WTC11 (cell line): ENCODE data around the gene SLC12A6. TPM values are rescaled to one million over a fixed set of nuclear protein-coding genes. Genes with fewer than 3 reads are reported as not detected.
A peak's percentile ranks its signal among the peaks of the same experiment; 100 is the strongest.

Experiments used
- ATAC-seq: fragments of 200-7000 bp; cut with Tn5 transposase; 2 replicates; pipeline ENCODE4 v1.10.0; 2021; ENCODE audit warnings: mild to moderate bottlenecking, moderate library complexity
- CTCF ChIA-PET: fragments of 300-600 bp; sonication (Branson Sonifier 250); formaldehyde crosslinking; loops from one replicate; lab custom pipeline; 2021; ENCODE audit warnings: antibody characterized with exemption; lab: Charles Lee
- POLR2A ChIA-PET: fragments of 350-600 bp; sonication (Branson Sonifier 250); formaldehyde crosslinking; loops from one replicate; lab custom pipeline; 2021; ENCODE audit warnings: antibody characterized with exemption; lab: Charles Lee
- DNase-seq: peaks from one replicate; pipeline ENCODE4 v3.0.0; 2021; ENCODE audit warnings: low spot score
- H3K27ac Mint-ChIP-seq: 2 replicates; pipeline ENCODE4 v1.8.0; 2021; ENCODE audit warnings: mixed read lengths
- H3K27me3 Mint-ChIP-seq: 2 replicates; pipeline ENCODE4 v1.8.0; 2021; ENCODE audit warnings: low read depth, mild to moderate bottlenecking, moderate library complexity, mixed read lengths
- H3K36me3 Mint-ChIP-seq: 2 replicates; pipeline ENCODE4 v1.8.0; 2021; ENCODE audit warnings: mixed read lengths
- H3K4me1 Mint-ChIP-seq: 2 replicates; pipeline ENCODE4 v1.8.0; 2022; ENCODE audit warnings: mixed read lengths
- H3K4me3 Mint-ChIP-seq: 2 replicates; pipeline ENCODE4 v1.8.0; 2021; ENCODE audit warnings: mild to moderate bottlenecking, moderate library complexity, mixed read lengths
- H3K9me3 Mint-ChIP-seq: 2 replicates; pipeline ENCODE4 v1.8.0; 2021; ENCODE audit warnings: mixed read lengths
- ATF1 ChIP-seq: sonication (generic); formaldehyde crosslinking; IDR thresholded peaks from 2 replicates; pipeline ENCODE4 v1.8.1; 2023; ENCODE audit warnings: mild to moderate bottlenecking, moderate library complexity, missing genetic modification reagents
- E2F5 ChIP-seq: sonication (generic); formaldehyde crosslinking; IDR thresholded peaks from 2 replicates; pipeline ENCODE4 v1.8.1; 2022; ENCODE audit warnings: mild to moderate bottlenecking, moderate library complexity, missing genetic modification reagents
- ESRRA ChIP-seq: sonication (generic); formaldehyde crosslinking; IDR thresholded peaks from 2 replicates; pipeline ENCODE4 v1.8.1; 2022; ENCODE audit warnings: mild to moderate bottlenecking, missing genetic modification reagents, borderline replicate concordance
- ETV6 ChIP-seq: sonication (generic); formaldehyde crosslinking; IDR thresholded peaks from 2 replicates; pipeline ENCODE4 v1.8.1; 2022; ENCODE audit warnings: mild to moderate bottlenecking, missing genetic modification reagents
- FOXK1 ChIP-seq: sonication (generic); formaldehyde crosslinking; IDR thresholded peaks from 2 replicates; pipeline ENCODE4 v1.8.0; 2022; ENCODE audit warnings: mild to moderate bottlenecking, moderate library complexity, missing genetic modification reagents
- FOXP1 ChIP-seq: sonication (generic); formaldehyde crosslinking; IDR thresholded peaks from 2 replicates; pipeline ENCODE4 v1.8.0; 2022; ENCODE audit warnings: missing genetic modification reagents, mild to moderate bottlenecking, moderate library complexity, borderline replicate concordance
- FOXP4 ChIP-seq: sonication (generic); formaldehyde crosslinking; IDR thresholded peaks from 2 replicates; pipeline ENCODE4 v1.8.0; 2022; ENCODE audit warnings: mild to moderate bottlenecking, missing genetic modification reagents
- GABPB1 ChIP-seq: sonication (generic); formaldehyde crosslinking; IDR thresholded peaks from 2 replicates; pipeline ENCODE4 v1.8.1; 2023; ENCODE audit warnings: mild to moderate bottlenecking, missing genetic modification reagents
- IRF2 ChIP-seq: sonication (generic); formaldehyde crosslinking; IDR thresholded peaks from 2 replicates; pipeline ENCODE4 v1.8.0; 2022; ENCODE audit warnings: low read depth, missing genetic modification reagents, borderline replicate concordance
- JUN ChIP-seq: sonication (generic); formaldehyde crosslinking; IDR thresholded peaks from 2 replicates; pipeline ENCODE4 v1.8.0; 2023; ENCODE audit warnings: mild to moderate bottlenecking, missing genetic modification reagents
- MLX ChIP-seq: sonication (generic); formaldehyde crosslinking; IDR thresholded peaks from 2 replicates; pipeline ENCODE4 v1.8.1; 2023; ENCODE audit warnings: mild to moderate bottlenecking, missing genetic modification reagents, moderate library complexity
- NFE2L1 ChIP-seq: sonication (generic); formaldehyde crosslinking; IDR thresholded peaks from 2 replicates; pipeline ENCODE4 v1.8.1; 2023; ENCODE audit warnings: missing genetic modification reagents
- NR3C1 ChIP-seq: sonication (generic); formaldehyde crosslinking; conservative IDR thresholded peaks from 2 replicates; pipeline ENCODE4 v1.8.1; 2023; ENCODE audit warnings: low read depth, mild to moderate bottlenecking, missing genetic modification reagents
- SMAD4 ChIP-seq: sonication (generic); formaldehyde crosslinking; IDR thresholded peaks from 2 replicates; pipeline ENCODE4 v1.8.0; 2022; ENCODE audit warnings: mild to moderate bottlenecking, missing genetic modification reagents
- SOX15 ChIP-seq: fragments of 250-450 bp; sonication (Bioruptor Pico); IDR thresholded peaks from 2 replicates; pipeline ENCODE4 v1.9.0; 2021; ENCODE audit warnings: mild to moderate bottlenecking
- STAT6 ChIP-seq: sonication (generic); formaldehyde crosslinking; conservative IDR thresholded peaks from 2 replicates; pipeline ENCODE4 v1.8.1; 2023; ENCODE audit warnings: mild to moderate bottlenecking, low read depth, missing genetic modification reagents, moderate library complexity
- TP53 ChIP-seq: sonication (generic); formaldehyde crosslinking; IDR thresholded peaks from 2 replicates; pipeline ENCODE4 v1.8.1; 2023; ENCODE audit warnings: mild to moderate bottlenecking, missing genetic modification reagents
- ZBTB21 ChIP-seq: sonication (generic); formaldehyde crosslinking; IDR thresholded peaks from 2 replicates; pipeline ENCODE4 v1.8.1; 2023; ENCODE audit warnings: mild to moderate bottlenecking, missing genetic modification reagents, borderline replicate concordance
- total RNA-seq: library from RNA; stranded (reverse); gene quantifications from 3 replicates; pipeline ENCODE4 v1.2.3, GENCODE V29; 2021
- TF ChIP-seq, protein P1 (sequence below): fragments of 250-450 bp; sonication (Bioruptor Pico); IDR thresholded peaks from 2 replicates; pipeline ENCODE4 v2.1.2; 2022; ENCODE audit warnings: mild to moderate bottlenecking, moderate library complexity
- TF ChIP-seq, protein P2 (sequence below): sonication (generic); formaldehyde crosslinking; IDR thresholded peaks from 2 replicates; pipeline ENCODE4 v1.8.1; 2023; ENCODE audit warnings: mild to moderate bottlenecking, moderate library complexity, missing genetic modification reagents
- TF ChIP-seq, protein P3 (sequence below): fragments of 250-450 bp; sonication (Bioruptor Pico); IDR thresholded peaks from 2 replicates; pipeline ENCODE4 v1.9.0; 2021; ENCODE audit warnings: mild to moderate bottlenecking

Gene SLC12A6
- total RNA-seq, 1 experiment from 2014 or later, result 16.2 TPM

DNA sequence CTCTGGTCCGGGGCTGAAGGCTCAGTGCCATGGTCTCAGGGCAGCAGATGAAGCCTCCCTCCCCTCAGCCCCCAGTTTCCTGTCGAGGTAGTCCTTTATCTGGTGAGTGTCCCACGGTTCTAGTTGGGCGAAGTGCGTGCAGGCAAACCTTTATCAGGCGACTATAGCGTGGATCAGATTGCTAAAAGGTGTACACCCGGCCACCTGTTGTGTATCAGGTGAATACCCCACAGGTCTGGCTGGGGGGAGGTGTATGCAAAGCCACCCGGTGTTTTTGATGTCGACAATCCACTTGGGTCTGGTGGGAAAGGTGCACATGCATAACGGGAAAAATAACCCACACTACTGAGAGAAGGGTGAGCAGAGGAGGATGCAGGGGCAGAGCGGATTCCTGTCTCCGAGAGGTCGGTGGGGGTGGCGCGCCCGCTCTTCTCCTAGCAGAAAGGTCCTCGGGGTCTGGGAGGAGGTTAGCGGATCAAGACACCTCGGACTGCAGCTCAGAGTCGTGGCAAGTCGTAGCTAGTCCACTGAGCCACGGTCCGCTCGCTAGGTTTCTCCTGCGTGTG lies 507 bp downstream of the SLC12A6 start (continued):
- TF ChIP-seq FOXP4 (no peak), ETV6 (no peak), TP53 (CRISPR knock-in tag) (no peak), FOXK1 (no peak), NFE2L1 (CRISPR knock-in tag) (no peak), SMAD4 (no peak), ESRRA (no peak), IRF2 (CRISPR knock-in tag) (no peak), ZBTB21 (no peak), STAT6 (CRISPR knock-in tag) (no peak), JUN (no peak)
- TF ChIP-seq, protein P1, sequence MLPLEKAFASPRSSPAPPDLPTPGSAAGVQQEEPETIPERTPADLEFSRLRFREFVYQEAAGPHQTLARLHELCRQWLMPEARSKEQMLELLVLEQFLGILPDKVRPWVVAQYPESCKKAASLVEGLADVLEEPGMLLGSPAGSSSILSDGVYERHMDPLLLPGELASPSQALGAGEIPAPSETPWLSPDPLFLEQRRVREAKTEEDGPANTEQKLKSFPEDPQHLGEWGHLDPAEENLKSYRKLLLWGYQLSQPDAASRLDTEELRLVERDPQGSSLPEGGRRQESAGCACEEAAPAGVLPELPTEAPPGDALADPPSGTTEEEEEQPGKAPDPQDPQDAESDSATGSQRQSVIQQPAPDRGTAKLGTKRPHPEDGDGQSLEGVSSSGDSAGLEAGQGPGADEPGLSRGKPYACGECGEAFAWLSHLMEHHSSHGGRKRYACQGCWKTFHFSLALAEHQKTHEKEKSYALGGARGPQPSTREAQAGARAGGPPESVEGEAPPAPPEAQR (CRISPR knock-in tag), result no peak
- TF ChIP-seq, protein P2, sequence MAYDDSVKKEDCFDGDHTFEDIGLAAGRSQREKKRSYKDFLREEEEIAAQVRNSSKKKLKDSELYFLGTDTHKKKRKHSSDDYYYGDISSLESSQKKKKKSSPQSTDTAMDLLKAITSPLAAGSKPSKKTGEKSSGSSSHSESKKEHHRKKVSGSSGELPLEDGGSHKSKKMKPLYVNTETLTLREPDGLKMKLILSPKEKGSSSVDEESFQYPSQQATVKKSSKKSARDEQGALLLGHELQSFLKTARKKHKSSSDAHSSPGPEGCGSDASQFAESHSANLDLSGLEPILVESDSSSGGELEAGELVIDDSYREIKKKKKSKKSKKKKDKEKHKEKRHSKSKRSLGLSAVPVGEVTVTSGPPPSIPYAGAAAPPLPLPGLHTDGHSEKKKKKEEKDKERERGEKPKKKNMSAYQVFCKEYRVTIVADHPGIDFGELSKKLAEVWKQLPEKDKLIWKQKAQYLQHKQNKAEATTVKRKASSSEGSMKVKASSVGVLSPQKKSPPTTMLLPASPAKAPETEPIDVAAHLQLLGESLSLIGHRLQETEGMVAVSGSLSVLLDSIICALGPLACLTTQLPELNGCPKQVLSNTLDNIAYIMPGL (CRISPR knock-in tag), result no peak
- TF ChIP-seq, all 79 proteins: peak for 0

DNA sequence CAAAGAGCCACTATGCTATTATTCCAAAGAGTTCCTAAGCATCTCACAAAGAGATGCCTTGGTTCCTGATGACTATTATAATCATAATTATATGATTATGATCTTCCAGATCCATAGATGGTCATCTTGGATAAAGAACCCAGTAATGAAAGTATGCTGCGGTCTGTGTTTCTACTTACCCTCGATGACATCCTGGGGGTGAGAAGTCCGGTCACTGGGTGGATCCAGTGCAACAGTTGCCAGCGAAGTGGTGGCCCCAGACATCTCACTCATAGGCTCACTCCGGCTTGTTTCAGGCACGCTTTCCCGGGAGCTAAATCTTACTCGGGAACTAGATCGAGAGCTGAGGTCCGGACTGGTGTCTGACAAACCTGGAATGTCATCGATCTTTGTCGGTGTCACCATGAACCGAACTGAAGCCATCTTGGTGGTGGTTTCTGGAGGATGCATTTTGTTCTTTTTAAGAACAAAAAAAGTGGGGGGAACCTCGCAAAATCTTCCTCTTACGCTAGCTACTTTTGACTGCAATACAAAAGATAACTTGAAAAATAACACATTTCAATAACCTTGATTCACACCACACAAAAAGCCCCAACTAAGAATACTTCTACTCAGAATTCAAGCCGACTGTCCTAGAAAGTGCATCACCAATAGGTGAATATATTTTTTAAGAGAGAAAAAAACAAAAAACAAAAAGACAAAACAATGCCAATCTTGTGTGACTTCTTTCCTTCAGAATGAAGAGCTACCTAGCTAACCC lies 1.2 kb downstream of the SLC12A6 start:
- POLR2A ChIA-PET, result interaction anchor here (0.6 to 2.5 kb wide), 3 partner anchors 31 to 127 kb away, joined by 4 to 9 read pairs (median 6); partner anchors contain the start of genes KATNBL1 and LPCAT4
- H3K9me3 Mint-ChIP-seq, result no peaks in the 10 kb centered on the region
- H3K27me3 Mint-ChIP-seq, result peaks cover 6% of the 10 kb centered on the region
- DNase-seq (no peak), ATAC-seq (no peak)
- H3K4me3 Mint-ChIP-seq, result peak overlapping the region; percentile 97
- 0 out of 2 replicates have a peak overlapping the region, but pooled peaks have one; percentile 95 for H3K27ac Mint-ChIP-seq
- H3K36me3 Mint-ChIP-seq, result peaks cover 19% of the 10 kb centered on the region
- CTCF ChIA-PET, result interaction anchor here (0.6 to 3.1 kb wide), 6 partner anchors 18 to 226 kb away, joined by 3 to 16 read pairs (median 5); partner anchors contain the start of gene LPCAT4
- H3K4me1 Mint-ChIP-seq, result peaks cover 18% of the 10 kb centered on the region
- TF ChIP-seq, protein P3, sequence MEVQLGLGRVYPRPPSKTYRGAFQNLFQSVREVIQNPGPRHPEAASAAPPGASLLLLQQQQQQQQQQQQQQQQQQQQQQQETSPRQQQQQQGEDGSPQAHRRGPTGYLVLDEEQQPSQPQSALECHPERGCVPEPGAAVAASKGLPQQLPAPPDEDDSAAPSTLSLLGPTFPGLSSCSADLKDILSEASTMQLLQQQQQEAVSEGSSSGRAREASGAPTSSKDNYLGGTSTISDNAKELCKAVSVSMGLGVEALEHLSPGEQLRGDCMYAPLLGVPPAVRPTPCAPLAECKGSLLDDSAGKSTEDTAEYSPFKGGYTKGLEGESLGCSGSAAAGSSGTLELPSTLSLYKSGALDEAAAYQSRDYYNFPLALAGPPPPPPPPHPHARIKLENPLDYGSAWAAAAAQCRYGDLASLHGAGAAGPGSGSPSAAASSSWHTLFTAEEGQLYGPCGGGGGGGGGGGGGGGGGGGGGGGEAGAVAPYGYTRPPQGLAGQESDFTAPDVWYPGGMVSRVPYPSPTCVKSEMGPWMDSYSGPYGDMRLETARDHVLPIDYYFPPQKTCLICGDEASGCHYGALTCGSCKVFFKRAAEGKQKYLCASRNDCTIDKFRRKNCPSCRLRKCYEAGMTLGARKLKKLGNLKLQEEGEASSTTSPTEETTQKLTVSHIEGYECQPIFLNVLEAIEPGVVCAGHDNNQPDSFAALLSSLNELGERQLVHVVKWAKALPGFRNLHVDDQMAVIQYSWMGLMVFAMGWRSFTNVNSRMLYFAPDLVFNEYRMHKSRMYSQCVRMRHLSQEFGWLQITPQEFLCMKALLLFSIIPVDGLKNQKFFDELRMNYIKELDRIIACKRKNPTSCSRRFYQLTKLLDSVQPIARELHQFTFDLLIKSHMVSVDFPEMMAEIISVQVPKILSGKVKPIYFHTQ, result no peak
- TF ChIP-seq GABPB1 (CRISPR knock-in tag) (no peak), FOXP1 (CRISPR knock-in tag) (no peak), MLX (CRISPR knock-in tag) (no peak), ATF1 (no peak), E2F5 (CRISPR knock-in tag) (no peak), SOX15 (CRISPR knock-in tag) (no peak), NR3C1 (CRISPR knock-in tag) (no peak)
